Left lung (tissue), 10 donors: Measurements from ENCODE around the gene FADS3. TPM values are rescaled to one million over a fixed set of nuclear protein-coding genes. Genes with fewer than 3 reads are reported as not detected.
A peak's percentile ranks its signal among the peaks of the same experiment; 100 is the strongest.

Source experiments
- ATAC-seq: fragments of 200-7000 bp; cut with Tn5 transposase; one replicate; pipeline ENCODE4 v1.9.1; 2020; ENCODE audit warnings: moderate library complexity
- DNase-seq, 4 donors: peaks; one replicate each; pipeline ENCODE4 v3.0.0-alpha.2; 2013 to 2020
- H3K27ac ChIP-seq, 2 donors: fragments of 200-600 bp; sonication (generic) in 1 of 2; one replicate each; pipeline versions ENCODE4 v1.5.0 to v1.8.0; 2020 to 2021
- H3K27me3 ChIP-seq, 2 donors: fragments of 200-600 bp; sonication (generic) in 1 of 2; one replicate each; pipeline versions ENCODE4 v1.5.0 to v1.8.0; 2020 to 2021
- H3K36me3 ChIP-seq, 2 donors: fragments of 200-600 bp; sonication (generic) in 1 of 2; one replicate each; pipeline versions ENCODE4 v1.5.0 to v1.8.0; 2020 to 2021
- H3K4me1 ChIP-seq, 2 donors: fragments of 200-600 bp; one replicate each; pipeline ENCODE4 v1.8.0; 2021
- H3K4me3 ChIP-seq, 2 donors: fragments of 200-600 bp; sonication (generic) in 1 of 2; one replicate each; pipeline versions ENCODE4 v1.5.0 to v1.8.0; 2020 to 2021; ENCODE audit warnings: mild to moderate bottlenecking in 1 of 2
- H3K9me3 ChIP-seq, 2 donors: fragments of 200-600 bp; sonication (generic) in 1 of 2; one replicate each; pipeline versions ENCODE4 v1.5.0 to v1.8.0; 2020 to 2021
- intact Hi-C, 2 donors: fragments of 100-400 bp; cut with DNase I; formaldehyde crosslinking; loops; one replicate each; pipeline versions ENCODE4 v1.11.2 to v1.14.2; 2022
- polyA plus RNA-seq, 6 donors: library from polyadenylated mRNA; unstranded; fragments of 120-200 nt; gene quantifications; one replicate each; pipeline ENCODE4 v1.2.1, GENCODE V29; 2013; ENCODE audit not compliant: insufficient read length in 6 of 6
- total RNA-seq, 2 donors: library from RNA; stranded (reverse); fragmentation: NEBNext Ultra II Directional; extraction: Animal tissue kit (Norgen Biotek cat#: 25700); gene quantifications; one replicate each; pipeline ENCODE4 v1.2.1, GENCODE V29; 2021
- TF ChIP-seq, protein P1 (sequence below), 2 donors: fragments of 200-600 bp; sonication (generic) in 1 of 2; IDR thresholded peaks; one replicate each; pipeline versions ENCODE4 v1.5.0 to v1.8.0; 2021; ENCODE audit warnings: antibody characterized with exemption in 2 of 2
- donor health status: DM: no; HTN: yes; CAD: no.
- donor health status: DM: no; HTN: no; CAD: no.

FADS3 gene
- total and polyA plus RNA-seq, 8 donors, result 8.3 to 71.4 (median 12.9) TPM

GRCh38 chr11:61895718-61896059, 4.3 kb upstream of the FADS3 start:
- peaks cover 1 to 28% of the 10 kb centered on the region in 2 donors for H3K4me1 ChIP-seq
- no peaks in the 10 kb centered on the region for H3K36me3 ChIP-seq
- H3K27me3 ChIP-seq, result peaks cover 0 to 17% of the 10 kb centered on the region in 2 donors
- TF ChIP-seq, protein P1, sequence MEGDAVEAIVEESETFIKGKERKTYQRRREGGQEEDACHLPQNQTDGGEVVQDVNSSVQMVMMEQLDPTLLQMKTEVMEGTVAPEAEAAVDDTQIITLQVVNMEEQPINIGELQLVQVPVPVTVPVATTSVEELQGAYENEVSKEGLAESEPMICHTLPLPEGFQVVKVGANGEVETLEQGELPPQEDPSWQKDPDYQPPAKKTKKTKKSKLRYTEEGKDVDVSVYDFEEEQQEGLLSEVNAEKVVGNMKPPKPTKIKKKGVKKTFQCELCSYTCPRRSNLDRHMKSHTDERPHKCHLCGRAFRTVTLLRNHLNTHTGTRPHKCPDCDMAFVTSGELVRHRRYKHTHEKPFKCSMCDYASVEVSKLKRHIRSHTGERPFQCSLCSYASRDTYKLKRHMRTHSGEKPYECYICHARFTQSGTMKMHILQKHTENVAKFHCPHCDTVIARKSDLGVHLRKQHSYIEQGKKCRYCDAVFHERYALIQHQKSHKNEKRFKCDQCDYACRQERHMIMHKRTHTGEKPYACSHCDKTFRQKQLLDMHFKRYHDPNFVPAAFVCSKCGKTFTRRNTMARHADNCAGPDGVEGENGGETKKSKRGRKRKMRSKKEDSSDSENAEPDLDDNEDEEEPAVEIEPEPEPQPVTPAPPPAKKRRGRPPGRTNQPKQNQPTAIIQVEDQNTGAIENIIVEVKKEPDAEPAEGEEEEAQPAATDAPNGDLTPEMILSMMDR (IDR thresholded peaks at IDR 0.05), result no peak
- intact Hi-C loops, result loop anchor here in 1 of 2 donors (2.0 to 5.0 kb wide), 2 partner anchors 52 to 185 kb away; no protein-coding TSS in a partner anchor
- no peaks in the 10 kb centered on the region for H3K9me3 ChIP-seq
- H3K4me3 ChIP-seq, result no peak overlapping the region
- H3K27ac ChIP-seq, result no peak overlapping the region
- no peak for DNase-seq
- no peak for ATAC-seq

DNA sequence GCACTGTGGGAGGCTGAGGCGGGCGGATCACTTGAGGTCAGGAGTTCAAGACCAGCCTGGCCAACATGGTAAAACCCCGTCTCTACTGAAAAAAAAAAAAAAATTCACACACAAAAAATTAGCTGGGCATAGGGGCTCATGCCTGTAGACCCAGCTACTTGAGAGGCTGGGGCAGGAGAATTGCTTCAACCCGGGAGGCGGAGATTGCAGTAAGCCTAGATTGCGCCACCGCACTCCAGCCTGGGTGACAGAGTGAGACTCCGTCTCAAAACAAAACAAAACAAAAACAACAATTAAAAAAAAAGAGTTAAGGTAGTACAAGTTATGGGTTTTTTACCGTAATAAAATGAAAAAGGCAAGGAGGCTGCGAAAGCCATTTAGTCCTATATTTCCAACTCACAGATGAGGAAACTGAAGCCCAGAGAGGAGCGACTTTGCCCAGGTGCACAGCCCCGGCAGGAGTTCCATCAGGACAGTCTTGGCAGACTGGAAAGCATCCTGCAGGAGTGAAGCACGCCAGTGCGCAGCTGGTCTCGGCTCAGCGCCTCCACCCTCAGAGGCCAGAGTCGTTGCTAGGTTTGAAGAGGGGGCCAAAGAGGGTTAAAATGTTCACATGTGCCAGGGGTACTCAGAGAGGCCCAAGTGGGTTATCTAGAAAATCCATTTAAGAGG, 3.8 kb upstream of the FADS3 start:
- intact Hi-C loops, result loop anchor here in 1 of 2 donors (2.0 to 5.0 kb wide), 2 partner anchors 52 to 186 kb away; no protein-coding TSS in a partner anchor

DNA sequence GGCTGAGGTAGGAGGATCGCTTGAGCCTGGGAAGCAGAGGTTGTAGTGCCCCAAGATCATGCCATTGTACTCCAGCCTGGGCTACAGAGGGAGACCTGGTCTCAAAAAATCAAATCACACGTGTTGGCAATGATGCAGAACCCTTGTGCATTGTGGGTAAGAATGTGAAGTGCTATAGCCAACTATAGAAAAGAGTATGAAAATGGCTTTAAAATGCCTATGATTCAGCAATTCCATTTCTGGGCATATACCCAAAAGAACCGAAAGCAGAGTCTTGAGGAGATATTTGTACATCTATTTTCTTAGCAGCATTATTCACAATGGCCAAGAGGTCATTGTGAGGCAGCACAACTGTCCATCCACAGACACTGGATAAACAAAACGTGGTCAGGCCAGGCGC, 2.6 kb upstream of the FADS3 start:
- H3K4me3 ChIP-seq, result no peak overlapping the region
- H3K27ac ChIP-seq, result peak overlapping the region in 1 of 2 donors; percentile 18
- H3K4me1 ChIP-seq, result peaks cover 6 to 35% of the 10 kb centered on the region in 2 donors
- no peaks in the 10 kb centered on the region for H3K9me3 ChIP-seq
- intact Hi-C loops, result loop anchor here in 1 of 2 donors (2.0 kb wide), 1 partner anchor 187 kb away; no protein-coding TSS in a partner anchor
- H3K27me3 ChIP-seq, result peaks cover 0 to 22% of the 10 kb centered on the region in 2 donors
- ATAC-seq (no peak), DNase-seq (peak in 1 of 4 donors; percentile 60)
- TF ChIP-seq, protein P1 (IDR thresholded peaks at IDR 0.05), result no peak
- no peaks in the 10 kb centered on the region for H3K36me3 ChIP-seq

More for the DNA sequence above, 3.8 kb upstream of the FADS3 start:
- peaks cover 0 to 22% of the 10 kb centered on the region in 2 donors for H3K27me3 ChIP-seq
- no peaks in the 10 kb centered on the region for H3K36me3 ChIP-seq
- no peak for ATAC-seq
- no peak overlapping the region for H3K27ac ChIP-seq
- DNase-seq, result no peak
- TF ChIP-seq, protein P1 (IDR thresholded peaks at IDR 0.05), result no peak
- H3K4me3 ChIP-seq, result no peak overlapping the region
- no peaks in the 10 kb centered on the region for H3K9me3 ChIP-seq
- peaks cover 6 to 33% of the 10 kb centered on the region in 2 donors for H3K4me1 ChIP-seq

- Histone ChIP-seq H3K36me3 (no peaks in the 10 kb centered on the region), H3K9me3 (no peaks in the 10 kb centered on the region), H3K4me3 (peak overlapping the region; percentile 74 to 79), H3K27me3 (peaks cover 0 to 22% of the 10 kb centered on the region in 2 donors), H3K27ac (peak overlapping the region; percentile 57 to 78), H3K4me1 (peaks cover 6 to 39% of the 10 kb centered on the region in 2 donors)
- TF ChIP-seq, protein P1 (IDR thresholded peaks at IDR 0.05), result no peak
- ATAC-seq, result no peak
- intact Hi-C loops, result no loop called here
- no peak for DNase-seq
Observed at GRCh38 chr11:61892085-61892370, 683 bp upstream of the FADS3 start.

GRCh38 chr11:61890529-61891330, 615 bp downstream of the FADS3 start:
- peaks cover 6 to 39% of the 10 kb centered on the region in 2 donors for H3K4me1 ChIP-seq
- no peaks in the 10 kb centered on the region for H3K36me3 ChIP-seq
- DNase-seq (peak in 2 of 4 donors; percentile 64 to 81), ATAC-seq (peak; percentile 35)
- H3K27me3 ChIP-seq, result peaks cover 0 to 22% of the 10 kb centered on the region in 2 donors
- intact Hi-C loops, result no loop called here
- H3K4me3 ChIP-seq, result peak overlapping the region; percentile 74 to 79
- TF ChIP-seq, protein P1 (IDR thresholded peaks at IDR 0.05), result no peak
- H3K9me3 ChIP-seq, result no peaks in the 10 kb centered on the region
- peak overlapping the region; percentile 75 to 78 for H3K27ac ChIP-seq
